Left lung (tissue), 10 donors: Measurements from ENCODE around the gene SLC4A3. TPM values are rescaled to one million over a fixed set of nuclear protein-coding genes. Genes with fewer than 3 reads are reported as not detected.
"Not testable (repeated sequence)": the region's sequence is repeated elsewhere in the genome, so short reads cannot be mapped to it uniquely, and the experiment has no call there.

ENCODE experiments used
- ATAC-seq: fragments of 200-7000 bp; cut with Tn5 transposase; one replicate; pipeline ENCODE4 v1.9.1; 2020; ENCODE audit warnings: moderate library complexity
- DNase-seq, 4 donors: peaks; one replicate each; pipeline ENCODE4 v3.0.0-alpha.2; 2013 to 2020
- H3K27ac ChIP-seq, 2 donors: fragments of 200-600 bp; sonication (generic) in 1 of 2; one replicate each; pipeline versions ENCODE4 v1.5.0 to v1.8.0; 2020 to 2021
- H3K27me3 ChIP-seq, 2 donors: fragments of 200-600 bp; sonication (generic) in 1 of 2; one replicate each; pipeline versions ENCODE4 v1.5.0 to v1.8.0; 2020 to 2021
- H3K36me3 ChIP-seq, 2 donors: fragments of 200-600 bp; sonication (generic) in 1 of 2; one replicate each; pipeline versions ENCODE4 v1.5.0 to v1.8.0; 2020 to 2021
- H3K4me1 ChIP-seq, 2 donors: fragments of 200-600 bp; one replicate each; pipeline ENCODE4 v1.8.0; 2021
- H3K4me3 ChIP-seq, 2 donors: fragments of 200-600 bp; sonication (generic) in 1 of 2; one replicate each; pipeline versions ENCODE4 v1.5.0 to v1.8.0; 2020 to 2021; ENCODE audit warnings: mild to moderate bottlenecking in 1 of 2
- H3K9me3 ChIP-seq, 2 donors: fragments of 200-600 bp; sonication (generic) in 1 of 2; one replicate each; pipeline versions ENCODE4 v1.5.0 to v1.8.0; 2020 to 2021
- CTCF ChIP-seq, 2 donors: fragments of 200-600 bp; sonication (generic) in 1 of 2; IDR thresholded peaks; one replicate each; pipeline versions ENCODE4 v1.5.0 to v1.8.0; 2021; ENCODE audit warnings: antibody characterized with exemption in 2 of 2
- intact Hi-C, 2 donors: fragments of 100-400 bp; cut with DNase I; formaldehyde crosslinking; loops; one replicate each; pipeline versions ENCODE4 v1.11.2 to v1.14.2; 2022
- polyA plus RNA-seq, 6 donors: library from polyadenylated mRNA; unstranded; fragments of 120-200 nt; gene quantifications; one replicate each; pipeline ENCODE4 v1.2.1, GENCODE V29; 2013; ENCODE audit not compliant: insufficient read length in 6 of 6
- total RNA-seq, 2 donors: library from RNA; stranded (reverse); fragmentation: NEBNext Ultra II Directional; extraction: Animal tissue kit (Norgen Biotek cat#: 25700); gene quantifications; one replicate each; pipeline ENCODE4 v1.2.1, GENCODE V29; 2021
- donor health status: DM: no; HTN: yes; CAD: no.
- donor health status: DM: no; HTN: no; CAD: no.

The SLC4A3 gene
- total and polyA plus RNA-seq, 8 donors: 2.9 to 13.3 (median 9.8) TPM

DNA sequence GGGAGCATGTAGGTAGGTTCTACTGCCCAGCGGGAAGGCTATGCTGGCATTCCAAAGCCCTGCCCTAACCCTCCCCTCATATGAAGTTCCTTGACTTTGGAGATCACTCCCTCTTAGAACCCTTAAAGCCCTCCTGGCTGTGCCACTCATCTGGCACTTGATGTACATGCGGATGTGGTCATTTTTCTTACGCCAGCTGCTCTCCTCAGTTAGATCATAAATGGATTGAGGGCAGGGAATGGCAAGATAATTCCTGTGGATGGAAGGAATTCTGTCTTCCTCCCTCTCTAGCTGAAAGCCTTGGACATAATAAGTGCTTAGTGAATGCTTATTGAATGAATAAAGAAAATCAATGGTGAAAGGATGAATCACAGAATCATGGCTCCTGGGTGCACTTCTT, 51.6 kb downstream of the SLC4A3 start:
- DNase-seq: no peak
- Histone ChIP-seq H3K4me3 (no peak overlapping the region), H3K36me3 (no peaks in the 10 kb centered on the region), H3K27ac (no peak overlapping the region), H3K27me3 (peaks cover 0 to 15% of the 10 kb centered on the region in 2 donors), H3K4me1 (no peaks in the 10 kb centered on the region), H3K9me3 (no peaks in the 10 kb centered on the region)
- ATAC-seq: no peak
- intact Hi-C loops: no loop called here
- TF ChIP-seq CTCF (IDR thresholded peaks at IDR 0.05): no peak

GRCh38 chr2:219679571-219679970, 52.1 kb downstream of the SLC4A3 start:
- no peak overlapping the region for H3K27ac ChIP-seq
- ATAC-seq (no peak), DNase-seq (no peak)
- no peaks in the 10 kb centered on the region for H3K36me3 ChIP-seq
- no peak overlapping the region for H3K4me3 ChIP-seq
- H3K9me3 ChIP-seq: no peaks in the 10 kb centered on the region
- no peaks in the 10 kb centered on the region for H3K4me1 ChIP-seq
- no peak for TF ChIP-seq CTCF (IDR thresholded peaks at IDR 0.05)
- peaks cover 0 to 11% of the 10 kb centered on the region in 2 donors for H3K27me3 ChIP-seq
- intact Hi-C loops: no loop called here

GRCh38 chr2:219680958-219681693, 53.7 kb downstream of the SLC4A3 start:
- DNase-seq (no peak), ATAC-seq (no peak)
- Histone ChIP-seq H3K27ac (no peak overlapping the region), H3K9me3 (no peaks in the 10 kb centered on the region), H3K27me3 (peaks cover 0 to 18% of the 10 kb centered on the region in 2 donors), H3K36me3 (no peaks in the 10 kb centered on the region), H3K4me3 (no peak overlapping the region), H3K4me1 (no peaks in the 10 kb centered on the region)
- intact Hi-C loops: no loop called here
- no peak for TF ChIP-seq CTCF (IDR thresholded peaks at IDR 0.05)

DNA sequence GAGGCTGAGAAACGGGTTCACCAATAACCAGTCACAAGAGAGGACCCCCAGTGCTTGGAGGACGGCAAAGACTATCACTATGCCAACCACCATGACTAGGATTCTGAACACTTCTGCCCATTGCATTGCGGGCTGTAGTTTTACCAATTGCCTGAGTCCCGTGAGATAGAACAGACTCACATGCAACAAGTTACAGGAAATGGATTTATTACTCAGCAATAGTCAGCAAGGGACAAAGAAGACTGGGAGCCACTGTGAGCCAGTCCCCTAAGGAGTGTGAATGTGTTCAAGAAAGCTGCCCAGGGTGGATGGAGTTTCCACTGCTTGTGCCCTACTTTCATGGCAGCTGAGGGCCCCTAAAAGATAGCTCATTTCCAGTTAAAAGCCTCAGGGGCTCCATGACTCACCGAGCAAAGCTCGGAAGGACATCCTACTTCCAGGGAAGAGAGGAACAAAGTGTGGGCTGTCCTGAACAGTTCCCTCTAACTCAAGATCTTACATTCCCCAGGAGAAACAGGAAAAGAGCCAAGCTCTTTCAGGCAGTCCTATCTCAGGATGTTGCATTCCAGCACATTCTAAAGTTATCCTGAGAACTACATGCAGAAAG, 54.4 kb downstream of the SLC4A3 start:
- H3K27ac ChIP-seq: no peak overlapping the region
- no peaks in the 10 kb centered on the region for H3K4me1 ChIP-seq
- H3K9me3 ChIP-seq: no peaks in the 10 kb centered on the region
- H3K27me3 ChIP-seq: peaks cover 0 to 17% of the 10 kb centered on the region in 2 donors
- no peak for TF ChIP-seq CTCF (IDR thresholded peaks at IDR 0.05)
- ATAC-seq (no peak), DNase-seq (no peak)
- intact Hi-C loops: no loop called here
- H3K4me3 ChIP-seq: no peak overlapping the region
- no peaks in the 10 kb centered on the region for H3K36me3 ChIP-seq

- intact Hi-C loops: not testable (repeated sequence)
These were observed 56.0 kb downstream of the SLC4A3 start for GRCh38 chr2:219683474-219683873.

More at GRCh38 chr2:219683474-219683873, 56.0 kb downstream of the SLC4A3 start:
- not testable (repeated sequence) for H3K9me3 ChIP-seq, H3K4me1 ChIP-seq, H3K36me3 ChIP-seq, H3K27ac ChIP-seq, DNase-seq, ATAC-seq, H3K4me3 ChIP-seq
- peaks cover 0 to 13% of the 10 kb centered on the region in 2 donors for H3K27me3 ChIP-seq
